K562 (cell line): ENCODE data around the gene HTR3E. TPM values are rescaled to one million over a fixed set of nuclear protein-coding genes. Genes with fewer than 3 reads are reported as not detected.

Experiments
- ARID1B ChIP-seq: fragments of 450-650 bp; IDR thresholded peaks from 2 replicates; pipeline ENCODE4 v1.6.1; 2016; ENCODE audit warnings: antibody characterized with exemption, mild to moderate bottlenecking, inconsistent platforms
- BCLAF1 ChIP-seq, 2 experiments: fragments of 450-650 bp in 1 of 2; IDR thresholded peaks; 2 replicates each; pipeline ENCODE4 v1.6.1; 2011 to 2017; ENCODE audit warnings: low read depth in 2 of 2, antibody characterized with exemption in 1 of 2, borderline replicate concordance in 1 of 2, low read length in 1 of 2, mild to moderate bottlenecking in 1 of 2, mixed read lengths in 1 of 2; ENCODE audit not compliant: control insufficient read depth in 1 of 2
- C11orf30 ChIP-seq: fragments of 450-650 bp; IDR thresholded peaks from 2 replicates; pipeline ENCODE4 v1.6.1; 2016; ENCODE audit warnings: low read depth, mild to moderate bottlenecking
- CGGBP1 ChIP-seq: fragments of 250-450 bp; sonication (Bioruptor Pico); IDR thresholded peaks from 2 replicates; pipeline ENCODE4 v1.9.0; 2021; ENCODE audit warnings: mild to moderate bottlenecking
- FOXP4 ChIP-seq: sonication (generic); formaldehyde crosslinking; IDR thresholded peaks from 2 replicates; pipeline ENCODE4 v1.8.0; 2022; ENCODE audit warnings: mild to moderate bottlenecking, missing genetic modification reagents, borderline replicate concordance
- HDAC1 ChIP-seq, 2 experiments: fragments of 450-650 bp; IDR thresholded peaks; 2 replicates each; pipeline ENCODE4 v1.6.1; 2016 to 2017; ENCODE audit warnings: inconsistent platforms in 1 of 2, mild to moderate bottlenecking in 1 of 2, moderate library complexity in 1 of 2
- MBD2 ChIP-seq: sonication (generic); IDR thresholded peaks from 2 replicates; pipeline ENCODE4 v1.6.1; 2016; ENCODE audit warnings: low read depth, borderline replicate concordance
- NR1H2 ChIP-seq: sonication (generic); formaldehyde crosslinking; IDR thresholded peaks from 2 replicates; pipeline ENCODE4 v1.4.0; 2020; ENCODE audit warnings: mild to moderate bottlenecking, missing genetic modification reagents
- SMARCA5 ChIP-seq: fragments of 450-650 bp; IDR thresholded peaks from 2 replicates; pipeline ENCODE4 v1.6.1; 2016
- SNAPC5 ChIP-seq: fragments of 250-450 bp; sonication (Bioruptor Pico); IDR thresholded peaks from 2 replicates; pipeline ENCODE4 v1.8.0; 2021; ENCODE audit warnings: moderate library complexity, mild to moderate bottlenecking, inconsistent platforms
- SNRNP70 ChIP-seq: fragments of 200-400 bp; formaldehyde crosslinking; optimal IDR thresholded peaks from 2 replicates; pipeline ENCODE3; 2017; ENCODE audit warnings: low read depth, low read length
- STAG1 ChIP-seq: sonication (generic); formaldehyde crosslinking; IDR thresholded peaks from 2 replicates; pipeline ENCODE4 v1.5.0; 2020; ENCODE audit warnings: missing genetic modification reagents, borderline replicate concordance
- ZFP91 ChIP-seq: sonication (generic); formaldehyde crosslinking; IDR thresholded peaks from 2 replicates; pipeline ENCODE4 v1.8.0; 2022; ENCODE audit warnings: mild to moderate bottlenecking, missing genetic modification reagents
- ZKSCAN3 ChIP-seq: fragments of 250-450 bp; sonication (Bioruptor Pico); IDR thresholded peaks from 2 replicates; pipeline ENCODE4 v1.4.0; 2020
- ZNF518B ChIP-seq: fragments of 250-450 bp; sonication (Bioruptor Pico); IDR thresholded peaks from 2 replicates; pipeline ENCODE4 v1.5.0; 2021; ENCODE audit warnings: mild to moderate bottlenecking, moderate library complexity
- ZNF778 ChIP-seq: fragments of 450-650 bp; formaldehyde crosslinking; IDR thresholded peaks from 2 replicates; pipeline ENCODE4 v1.4.0; 2020; ENCODE audit warnings: mild to moderate bottlenecking, moderate library complexity
- ZNF830 ChIP-seq: fragments of 250-450 bp; sonication (Bioruptor Pico); IDR thresholded peaks from 2 replicates; pipeline ENCODE4 v1.5.0; 2021; ENCODE audit warnings: mild to moderate bottlenecking
- polyA plus RNA-seq, 8 experiments: library from polyadenylated mRNA; depleted of rRNA in 4 of 8; stranded (reverse) in 5 of 8; unstranded in 3 of 8; fragments of >200 nt; fragmentation: Nextera tagmentation in 2 of 8; fragmentation: Illumina TruSeq in 1 of 8; extraction: Ambion mirVana in 2 of 8; extraction: Trizol in 1 of 8; gene quantifications; 2 replicates each; pipeline versions ENCODE4 v1.2.1 to v1.2.3, GENCODE V29; 2011 to 2014; ENCODE audit warnings: inconsistent platforms in 1 of 8, missing spikeins in 1 of 8
- total RNA-seq, 7 experiments: library from RNA; depleted of rRNA in 6 of 7; stranded (reverse); fragments of >200 nt in 6 of 7; fragmentation: Illumina TruSeq in 2 of 7; extraction: Trizol in 2 of 7; gene quantifications; 2 replicates each; pipeline versions ENCODE4 v1.2.1 to v1.2.3, GENCODE V29; 2011 to 2021; ENCODE audit warnings: low replicate concordance in 1 of 7

HTR3E gene
- total and polyA plus RNA-seq, 9 of the 15 experiments (the other 6 are each of a cell fraction or from before 2014, with no cell fraction given), result not detected

- TF ChIP-seq ZFP91 (CRISPR knock-in tag), result no peak
- no peak for TF ChIP-seq ZNF830 (CRISPR knock-in tag)
- TF ChIP-seq ZNF778 (CRISPR knock-in tag), result no peak
- no peak for TF ChIP-seq BCLAF1 (IDR thresholded peaks at IDR 0.05; ENCODE audit: borderline replicate concordance in 1 of 2, control insufficient read depth in 1 of 2, low read depth in 2 of 2, low read length in 1 of 2)
- peak; percentile 84 for TF ChIP-seq ARID1B
- TF ChIP-seq SNRNP70, result no peak
- no peak for TF ChIP-seq FOXP4 (CRISPR knock-in tag)
- no peak for TF ChIP-seq C11orf30
- no peak for TF ChIP-seq ZNF518B (CRISPR knock-in tag)
- no peak for TF ChIP-seq ZKSCAN3 (CRISPR knock-in tag)
- no peak for TF ChIP-seq SNAPC5 (CRISPR knock-in tag)
- no peak for TF ChIP-seq NR1H2 (CRISPR knock-in tag)
- TF ChIP-seq MBD2, result no peak
- TF ChIP-seq STAG1 (CRISPR knock-in tag), result no peak
- TF ChIP-seq SMARCA5, result no peak
- no peak for TF ChIP-seq CGGBP1
- TF ChIP-seq HDAC1 (IDR thresholded peaks at IDR 0.05), result peak in 1 of 2 experiments; percentile 62; a peak in 1 of 4 replicates
These were observed 11.4 kb upstream of the HTR3E start (continued) for GRCh38 chr3:184085389-184085852.
